Measurements from ENCODE around the gene LDLRAD1.

DNA sequence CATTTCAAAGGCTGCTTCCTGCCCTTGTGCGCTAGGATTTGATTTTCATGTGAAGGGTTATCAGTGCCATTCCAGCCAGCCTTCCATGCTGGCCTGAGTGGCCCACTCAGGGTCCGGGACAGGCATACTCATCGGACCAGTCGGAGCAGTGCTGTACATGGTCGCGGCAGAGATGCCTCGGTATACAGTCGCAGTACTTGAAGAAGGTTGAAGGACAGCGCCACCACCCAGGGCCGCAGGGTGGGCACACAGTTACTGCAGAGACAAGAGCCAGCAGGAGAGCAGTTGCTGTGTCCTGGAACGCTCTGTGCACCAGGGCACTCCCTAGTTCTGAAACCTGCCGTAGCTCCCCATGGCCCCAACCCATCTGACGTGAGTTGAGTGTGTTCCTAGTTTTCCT is 9.1 kb downstream of the LDLRAD1 start:
- TF ChIP-seq EZH2 (IDR thresholded peaks at IDR 0.05; ENCODE audit: insufficient read depth, poor library complexity, severe bottlenecking) (no peak), EZH2phosphoT487 (IDR thresholded peaks at IDR 0.05; ENCODE audit: insufficient read depth, low read depth) (no peak)

All from GM23248 (cell line).